RPMI7951 (cell line): ENCODE measurements around the gene BMERB1. TPM values are rescaled to one million over a fixed set of nuclear protein-coding genes. Genes with fewer than 3 reads are reported as not detected.
"Not testable (repeated sequence)": the region's sequence is repeated elsewhere in the genome, so short reads cannot be mapped to it uniquely, and the experiment has no call there.

Experiments
- DNase-seq: peaks from one replicate; pipeline ENCODE4 v3.0.0-alpha.2; 2012; ENCODE audit warnings: low read depth
- total RNA-seq: library from RNA; depleted of rRNA; stranded (reverse); fragments of >200 nt; shearing (Covaris generic); gene quantifications from 2 replicates; pipeline ENCODE4 v1.2.3, GENCODE V29; 2014; rRNA removed

BMERB1 gene
- 18.5 and 21.1 TPM in 2 replicates for total RNA-seq

GRCh38 chr16:15434425-15435215 lies at the start of gene BMERB1:
Gene BMERB1 (plus strand): TSS chr16:15434588. CDS start chr16:15434654, 66 bp downstream.
- DNase-seq: peak; percentile 63

GRCh38 chr16:15388060-15388459 lies 46.3 kb upstream of the BMERB1 start:
- not testable (repeated sequence) for DNase-seq

DNA sequence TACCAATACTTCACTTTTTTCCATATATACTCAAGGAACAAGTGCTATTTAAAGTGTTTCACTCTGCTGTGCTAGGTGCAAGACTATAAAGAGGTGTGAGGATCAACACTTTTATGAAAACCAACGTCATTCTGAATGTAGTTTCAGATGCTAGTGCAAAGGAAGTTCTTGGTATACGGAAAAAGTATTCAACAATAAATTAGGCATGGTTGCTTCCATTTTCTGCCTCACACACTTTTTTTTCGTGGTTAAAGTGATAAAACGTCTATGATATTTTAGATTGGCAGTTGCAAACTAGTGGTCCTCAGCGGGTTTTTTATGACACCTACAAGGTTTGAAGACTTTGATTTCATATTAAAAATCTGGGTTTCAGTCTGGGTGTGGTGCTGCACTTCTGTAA lies 44.5 kb upstream of the BMERB1 start:
- DNase-seq: not testable (repeated sequence)

- DNase-seq: not testable (repeated sequence)
Observed at GRCh38 chr16:15393025-15393424, 41.4 kb upstream of the BMERB1 start.

DNA sequence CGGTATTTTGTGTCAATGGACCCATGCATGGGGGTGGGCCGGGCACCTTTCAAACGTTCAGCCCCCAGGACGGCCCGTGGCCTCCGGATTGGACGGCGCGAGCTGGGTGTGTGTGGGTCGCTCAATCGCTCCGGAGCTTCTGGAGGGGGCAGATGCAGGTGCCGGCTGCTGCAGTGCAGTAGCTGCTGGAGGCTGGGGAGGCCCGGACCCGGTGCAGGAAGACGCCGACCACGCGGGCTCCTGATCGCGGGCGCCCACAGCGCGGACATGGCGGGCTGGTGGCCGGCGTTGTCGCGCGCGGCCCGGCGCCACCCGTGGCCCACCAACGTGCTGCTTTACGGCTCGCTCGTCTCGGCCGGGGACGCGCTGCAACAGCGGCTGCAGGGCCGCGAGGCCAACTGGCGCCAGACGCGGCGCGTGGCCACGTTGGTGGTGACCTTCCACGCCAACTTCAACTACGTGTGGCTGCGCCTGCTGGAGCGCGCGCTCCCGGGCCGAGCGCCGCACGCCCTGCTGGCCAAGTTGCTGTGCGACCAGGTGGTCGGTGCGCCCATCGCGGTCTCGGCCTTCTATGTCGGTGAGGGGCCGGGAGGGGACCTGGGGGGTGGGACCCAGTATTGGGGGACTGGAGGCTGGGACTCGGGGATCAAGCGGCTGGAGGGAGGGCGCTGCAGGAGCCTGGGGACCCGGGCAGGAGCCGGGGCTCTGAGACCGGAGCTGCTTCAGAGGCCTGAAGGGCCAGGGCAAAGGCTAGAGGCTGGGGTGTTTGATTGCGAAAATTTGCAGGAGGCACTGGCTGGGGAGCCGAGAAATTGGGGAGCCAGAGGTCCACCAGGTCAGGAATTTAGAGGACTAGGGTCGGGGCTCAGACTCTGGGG lies 38.5 kb upstream of the BMERB1 start, which contains the start of gene MPV17L:
MPV17L (plus strand) TSS at position 124 of the 878 bp plus-strand sequence; CDS start at position 268, 144 bp downstream.
- not testable (repeated sequence) for DNase-seq

- DNase-seq: not testable (repeated sequence)
Observed at GRCh38 chr16:15396509-15396829, 37.9 kb upstream of the BMERB1 start.

DNA sequence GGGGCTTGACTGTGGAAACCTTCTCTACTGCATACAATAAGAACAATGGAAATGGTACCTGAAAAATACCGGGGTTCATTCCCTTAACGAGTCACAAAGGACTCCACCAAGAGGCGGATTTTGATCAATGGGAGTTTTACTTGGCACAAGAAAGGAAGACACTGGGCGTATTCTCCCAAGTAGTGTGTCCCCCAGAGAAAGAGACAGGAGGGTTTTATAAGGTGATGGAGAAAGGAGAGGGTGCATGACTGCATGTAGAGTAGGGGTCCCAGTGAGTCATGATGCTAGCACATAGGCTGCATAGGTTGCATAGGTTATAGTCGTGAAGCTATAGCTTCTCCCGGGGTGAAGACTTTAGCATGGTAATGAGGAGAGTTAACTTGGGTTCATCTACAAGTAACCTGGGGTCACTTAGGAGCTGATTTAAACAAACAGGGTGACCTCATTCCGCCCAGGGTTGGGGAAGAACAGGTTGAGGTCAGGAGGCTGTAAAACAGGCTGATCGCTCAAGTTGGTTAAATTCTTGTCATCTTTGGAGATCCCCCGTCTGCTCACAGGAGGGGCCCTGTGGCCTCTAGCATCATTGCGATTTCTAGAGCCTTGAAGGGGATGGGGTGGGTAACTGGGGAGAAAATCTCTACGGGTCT lies 37.3 kb upstream of the BMERB1 start:
- DNase-seq: no peak

GRCh38 chr16:15398618-15399316 lies 35.6 kb upstream of the BMERB1 start:
- no peak for DNase-seq

GRCh38 chr16:15399317-15399716 lies 35.1 kb upstream of the BMERB1 start:
- no peak for DNase-seq

- not testable (repeated sequence) for DNase-seq
Observed at GRCh38 chr16:15400314-15400713, 34.1 kb upstream of the BMERB1 start.

DNA sequence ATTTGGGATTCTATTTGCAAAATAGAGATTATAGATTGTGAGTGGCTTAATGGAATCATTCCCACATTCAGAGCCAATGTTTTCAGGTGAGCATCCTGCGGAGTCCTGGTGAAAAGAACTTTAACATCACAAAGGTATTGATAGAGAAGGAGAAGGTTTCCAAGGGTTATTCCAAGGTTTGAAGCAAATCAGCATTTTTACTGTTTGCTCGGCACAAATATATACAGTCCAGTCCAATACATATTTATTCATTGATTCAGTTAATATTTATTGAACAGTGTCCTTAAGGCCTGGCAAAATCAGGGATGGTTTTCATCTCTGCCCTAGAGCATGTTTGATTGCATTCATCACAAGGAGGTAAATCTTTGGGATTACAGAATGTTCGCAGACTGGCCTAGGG lies 32.4 kb upstream of the BMERB1 start:
- no peak for DNase-seq

DNA sequence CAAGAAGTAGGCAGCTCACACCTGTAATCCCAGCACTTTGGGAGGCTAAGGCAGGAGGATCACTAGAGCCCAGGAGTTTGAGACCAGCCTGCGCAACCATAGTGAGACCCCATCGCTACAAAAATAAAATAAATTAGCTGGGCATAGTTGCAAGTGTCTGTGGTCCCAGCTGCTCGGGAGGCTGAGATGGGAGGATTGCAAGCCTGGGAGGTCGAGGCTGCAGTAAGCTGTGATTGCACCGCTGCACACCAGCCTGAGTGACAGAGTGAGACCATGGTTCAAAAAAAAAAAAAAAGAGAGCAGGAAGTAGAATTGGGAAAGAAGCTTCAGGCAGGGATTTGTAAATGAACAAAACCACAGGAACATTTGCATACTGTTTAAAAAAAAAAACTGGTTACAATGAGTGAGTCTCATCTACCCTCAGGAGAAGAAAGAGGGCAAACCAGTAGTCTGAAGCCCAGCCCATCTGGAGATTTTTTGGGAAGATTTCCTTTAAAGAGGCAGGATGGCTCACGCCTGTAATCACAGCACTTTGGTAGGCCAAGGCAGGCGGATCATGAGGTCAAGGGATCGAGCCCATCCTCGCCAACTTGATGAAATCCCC lies 30.9 kb upstream of the BMERB1 start:
- peak; percentile 70 for DNase-seq

GRCh38 chr16:15404091-15404490 lies 30.3 kb upstream of the BMERB1 start:
- peak; percentile 5 for DNase-seq

GRCh38 chr16:15404792-15405191 lies 29.6 kb upstream of the BMERB1 start:
- peak; percentile 2 for DNase-seq

DNA sequence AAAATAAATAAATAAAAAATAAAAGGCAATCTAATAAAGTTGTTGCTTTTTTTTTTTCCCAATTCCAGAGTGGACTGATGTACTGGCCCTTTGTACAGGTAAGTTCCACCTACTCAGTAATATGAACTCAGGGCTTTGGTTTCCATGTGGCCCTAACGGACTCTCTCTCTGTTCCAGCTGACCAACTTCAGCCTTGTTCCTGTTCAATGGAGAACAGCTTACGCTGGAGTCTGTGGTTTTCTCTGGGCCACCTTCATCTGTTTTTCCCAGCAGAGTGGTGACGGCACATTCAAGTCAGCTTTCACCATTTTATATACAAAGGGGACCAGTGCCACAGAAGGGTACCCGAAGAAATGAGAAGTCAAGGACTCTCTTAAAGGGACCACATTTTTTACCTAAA lies 26.6 kb upstream of the BMERB1 start:
- DNase-seq: not testable (repeated sequence)

- not testable (repeated sequence) for DNase-seq
Observed at GRCh38 chr16:15409476-15409875, 24.9 kb upstream of the BMERB1 start.

DNA sequence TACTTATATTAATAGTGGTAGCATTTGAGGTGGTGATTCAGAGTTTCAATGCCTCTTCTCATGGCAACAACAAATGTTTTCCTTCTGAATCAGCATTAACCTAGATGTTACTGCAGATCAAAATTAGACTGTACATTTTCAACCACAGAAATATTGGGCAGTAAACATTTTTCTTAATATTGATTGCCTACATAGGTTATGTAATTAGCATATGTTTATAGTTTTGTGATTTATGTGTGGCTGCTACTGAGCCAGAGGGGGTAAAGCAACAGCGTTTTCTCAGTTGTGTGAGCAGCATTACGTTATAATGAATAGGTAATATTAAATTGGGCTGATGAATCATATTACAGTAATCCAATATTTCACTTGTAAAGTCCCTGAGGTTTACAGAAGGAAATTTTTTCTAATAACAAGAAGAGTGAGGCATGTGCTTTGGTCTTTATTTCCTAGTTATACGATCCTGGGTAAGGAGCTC lies 18.8 kb upstream of the BMERB1 start:
- DNase-seq: no peak

GRCh38 chr16:15417197-15417596 lies 17.2 kb upstream of the BMERB1 start:
- no peak for DNase-seq

DNA sequence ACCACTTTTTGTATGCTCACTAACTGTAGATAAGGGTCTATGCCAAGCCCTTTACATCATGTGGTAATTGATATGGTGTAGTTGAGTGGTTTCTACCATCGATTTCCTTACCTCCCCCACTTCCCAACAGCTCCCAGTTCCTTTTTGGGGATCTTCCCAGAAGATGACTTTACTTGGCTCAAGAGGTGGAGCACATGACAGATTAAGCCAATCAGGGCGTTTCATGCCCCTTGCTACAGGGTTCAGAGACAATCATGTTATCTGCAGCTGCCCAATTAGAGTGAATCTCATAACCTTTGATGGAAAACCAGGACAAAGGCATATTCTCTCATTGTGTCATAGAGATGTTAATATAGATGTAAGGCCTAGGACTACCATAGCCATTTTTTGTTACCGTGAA lies 16.2 kb upstream of the BMERB1 start:
- DNase-seq: peak; percentile 6

DNA sequence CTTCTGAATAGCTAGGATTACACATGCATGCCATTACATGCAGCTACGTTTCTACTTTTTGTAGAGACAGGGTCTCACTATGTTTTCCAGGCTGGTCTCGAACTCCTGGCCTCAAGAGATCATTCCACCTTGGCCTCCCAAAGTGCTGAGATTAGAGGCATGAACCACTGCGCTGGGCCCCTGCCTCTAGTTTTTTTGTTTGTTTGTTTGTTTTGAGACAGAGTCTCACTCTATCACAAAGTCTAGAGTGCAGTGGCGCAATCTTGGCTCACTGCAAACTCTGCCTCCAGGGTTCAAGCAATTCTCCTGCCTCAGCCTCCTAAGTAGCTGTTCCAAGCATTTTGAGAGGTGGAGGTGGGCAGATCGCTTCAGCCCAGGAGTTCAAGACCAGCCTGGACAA lies 12.7 kb upstream of the BMERB1 start:
- DNase-seq: not testable (repeated sequence)

DNA sequence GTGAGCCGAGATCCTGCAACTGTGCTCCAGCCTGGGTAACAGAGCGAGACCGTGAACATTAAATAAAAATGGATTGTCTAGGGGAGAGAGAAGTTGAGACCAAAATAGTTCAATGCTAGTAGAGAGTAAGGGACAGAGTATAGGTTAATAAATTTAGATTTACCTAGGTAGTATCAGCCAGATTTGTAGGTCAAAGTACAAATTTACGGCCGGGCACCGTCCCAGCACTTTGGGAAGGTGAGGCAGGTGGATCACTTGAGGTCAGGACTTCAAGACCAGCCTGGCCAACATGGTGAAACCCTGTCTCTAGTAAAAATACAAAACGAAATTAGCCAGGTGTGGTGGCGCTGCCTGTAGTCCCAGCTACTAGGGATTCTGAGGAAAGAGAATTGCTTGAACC lies 12.2 kb upstream of the BMERB1 start:
- no peak for DNase-seq
